ENCODE measurements around the gene DDX4. TPM values are rescaled to one million over a fixed set of nuclear protein-coding genes. Genes with fewer than 3 reads are reported as not detected.

DDX4 gene
- total RNA-seq, 1 donor from 2014 or later: not detected

- TF ChIP-seq, protein P1, sequence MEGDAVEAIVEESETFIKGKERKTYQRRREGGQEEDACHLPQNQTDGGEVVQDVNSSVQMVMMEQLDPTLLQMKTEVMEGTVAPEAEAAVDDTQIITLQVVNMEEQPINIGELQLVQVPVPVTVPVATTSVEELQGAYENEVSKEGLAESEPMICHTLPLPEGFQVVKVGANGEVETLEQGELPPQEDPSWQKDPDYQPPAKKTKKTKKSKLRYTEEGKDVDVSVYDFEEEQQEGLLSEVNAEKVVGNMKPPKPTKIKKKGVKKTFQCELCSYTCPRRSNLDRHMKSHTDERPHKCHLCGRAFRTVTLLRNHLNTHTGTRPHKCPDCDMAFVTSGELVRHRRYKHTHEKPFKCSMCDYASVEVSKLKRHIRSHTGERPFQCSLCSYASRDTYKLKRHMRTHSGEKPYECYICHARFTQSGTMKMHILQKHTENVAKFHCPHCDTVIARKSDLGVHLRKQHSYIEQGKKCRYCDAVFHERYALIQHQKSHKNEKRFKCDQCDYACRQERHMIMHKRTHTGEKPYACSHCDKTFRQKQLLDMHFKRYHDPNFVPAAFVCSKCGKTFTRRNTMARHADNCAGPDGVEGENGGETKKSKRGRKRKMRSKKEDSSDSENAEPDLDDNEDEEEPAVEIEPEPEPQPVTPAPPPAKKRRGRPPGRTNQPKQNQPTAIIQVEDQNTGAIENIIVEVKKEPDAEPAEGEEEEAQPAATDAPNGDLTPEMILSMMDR (IDR thresholded peaks at IDR 0.05; ENCODE audit: unreplicated experiment): no peak
- Mint-ChIP-seq H3K27ac (no peak overlapping the region), H3K36me3 (peaks cover 11% of the 10 kb centered on the region), H3K9me3 (no peaks in the 10 kb centered on the region), H3K4me1 (peaks cover 18% of the 10 kb centered on the region), H3K4me3 (no peak overlapping the region), H3K27me3 (ENCODE audit: low read depth) (no peaks in the 10 kb centered on the region)
- DNase-seq (ENCODE audit: low spot score in 2 of 2, unreplicated experiment in 2 of 2): no peak
Observed at GRCh38 chr5:55708732-55709131, 29.1 kb upstream of the DDX4 start.

DNA sequence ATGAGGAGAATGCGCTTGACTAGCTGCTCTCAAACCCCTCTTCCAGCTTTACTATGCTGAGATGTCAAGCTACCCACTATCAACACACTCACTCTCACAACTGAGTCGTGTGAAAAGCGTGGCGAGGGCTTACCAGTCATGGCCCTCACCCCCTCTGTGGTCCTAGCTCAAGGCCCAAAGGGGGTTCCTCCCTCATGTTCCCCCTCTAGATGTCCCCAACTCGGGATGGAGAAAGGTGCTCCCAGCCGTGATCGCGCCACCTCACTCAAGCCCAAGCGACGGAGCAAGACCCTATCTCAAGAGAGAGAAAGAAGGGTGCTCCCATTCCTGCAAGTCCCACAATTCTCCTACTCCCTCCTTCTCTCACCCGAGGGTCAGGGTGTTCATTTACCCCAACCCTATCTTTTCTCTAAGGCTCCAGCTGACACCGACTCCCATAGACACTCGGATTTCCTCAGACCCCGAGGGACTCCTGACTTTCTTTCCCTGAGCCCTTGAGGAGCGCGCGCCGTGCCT lies 26.3 kb upstream of the DDX4 start:
- Mint-ChIP-seq H3K9me3 (peaks cover 21% of the 10 kb centered on the region), H3K36me3 (peaks cover 26% of the 10 kb centered on the region), H3K27ac (peak overlapping the region; percentile 96), H3K4me1 (peaks cover 27% of the 10 kb centered on the region), H3K27me3 (ENCODE audit: low read depth) (no peaks in the 10 kb centered on the region), H3K4me3 (peak overlapping the region; percentile 98)
- TF ChIP-seq, protein P1 (IDR thresholded peaks at IDR 0.05; ENCODE audit: unreplicated experiment): no peak
- DNase-seq (ENCODE audit: low spot score in 2 of 2, unreplicated experiment in 2 of 2): no peak

DNA sequence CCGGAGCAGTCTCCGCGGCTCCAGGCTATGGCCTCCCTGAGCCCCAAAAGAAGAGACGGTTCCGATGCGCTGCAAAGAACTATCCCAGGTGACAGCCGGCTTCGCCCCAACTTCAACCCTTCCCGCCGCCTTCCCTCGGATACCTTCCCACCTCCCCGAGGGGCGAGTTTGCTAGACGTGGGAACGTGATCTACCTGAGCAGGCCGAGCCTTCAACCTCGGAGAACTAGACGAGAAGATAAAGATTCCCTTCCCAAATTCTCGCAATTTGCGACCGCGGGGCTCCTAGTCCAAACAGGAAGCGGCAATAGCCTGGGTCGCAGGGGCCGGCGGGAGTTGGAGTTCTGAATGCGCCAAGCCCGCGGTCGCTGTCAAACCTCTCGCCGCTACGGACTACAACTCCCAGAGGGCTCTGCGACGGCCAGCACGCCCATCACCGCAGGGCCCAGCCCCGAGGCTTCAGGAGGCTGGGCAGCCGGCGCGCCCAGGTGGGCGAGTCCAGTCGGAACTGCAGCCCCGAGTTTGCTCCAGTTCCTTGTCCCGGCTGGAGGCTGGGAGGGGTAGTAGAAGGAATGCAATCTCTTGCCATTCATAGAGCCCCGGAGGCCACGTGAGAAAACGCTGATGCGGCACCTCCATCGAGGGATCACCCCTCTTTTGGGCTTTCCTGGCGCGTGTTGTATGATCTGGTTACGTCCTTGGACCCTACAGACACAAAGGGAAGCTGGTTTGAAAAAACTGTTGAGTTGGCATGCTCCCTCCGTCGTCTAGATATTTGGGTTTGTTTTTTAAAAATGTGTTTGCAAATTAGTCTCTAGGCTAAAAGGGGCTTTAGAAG lies 25.6 kb upstream of the DDX4 start, which contains the start of gene SLC38A9:
Gene SLC38A9 (minus strand): TSS at position 302 of the 837 bp plus-strand sequence. CDS start 14,366 bp downstream, outside the sequence.
- peaks cover 27% of the 10 kb centered on the region for H3K9me3 Mint-ChIP-seq
- H3K36me3 Mint-ChIP-seq: peaks cover 32% of the 10 kb centered on the region
- DNase-seq (ENCODE audit: low spot score in 2 of 2, unreplicated experiment in 2 of 2): peak; percentile 86 to 93
- peak within 1 kb of the TSS; percentile 98 for H3K4me3 Mint-ChIP-seq
- TF ChIP-seq, protein P1 (IDR thresholded peaks at IDR 0.05; ENCODE audit: unreplicated experiment): no peak
- H3K4me1 Mint-ChIP-seq: peaks cover 27% of the 10 kb centered on the region
- H3K27ac Mint-ChIP-seq: peak within 1 kb of the TSS; percentile 96
- H3K27me3 Mint-ChIP-seq (ENCODE audit: low read depth): no peaks in the 10 kb centered on the region

GRCh38 chr5:55713871-55714270 lies 24.0 kb upstream of the DDX4 start:
- TF ChIP-seq, protein P1 (IDR thresholded peaks at IDR 0.05; ENCODE audit: unreplicated experiment): no peak
- Mint-ChIP-seq H3K27ac (peak overlapping the region; percentile 96), H3K27me3 (ENCODE audit: low read depth) (no peaks in the 10 kb centered on the region), H3K9me3 (peaks cover 35% of the 10 kb centered on the region), H3K36me3 (peaks cover 29% of the 10 kb centered on the region), H3K4me1 (peaks cover 27% of the 10 kb centered on the region), H3K4me3 (no peak overlapping the region)
- DNase-seq (ENCODE audit: low spot score in 2 of 2, unreplicated experiment in 2 of 2): no peak

DNA sequence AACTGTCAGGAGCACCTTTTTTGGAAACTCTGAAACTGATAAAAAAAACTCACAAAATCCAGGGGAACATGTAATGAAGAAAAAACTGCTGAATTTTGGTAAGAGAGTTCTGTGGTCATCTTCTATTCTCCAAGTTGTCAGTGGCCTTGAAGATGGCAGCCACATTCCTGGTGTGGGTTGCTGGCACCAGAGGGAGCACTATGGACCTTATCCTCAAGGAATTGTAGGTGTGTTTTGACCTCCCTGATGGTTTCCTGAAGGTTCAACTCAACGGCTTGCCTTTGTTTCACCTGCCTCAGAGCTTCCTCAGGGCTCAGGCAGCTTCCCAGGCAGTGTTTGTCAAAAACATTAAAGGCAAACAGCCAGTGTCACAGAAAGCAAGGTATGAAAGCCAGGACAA lies 23.5 kb upstream of the DDX4 start:
- H3K27ac Mint-ChIP-seq: peak overlapping the region; percentile 96

More for the DNA sequence above, 23.5 kb upstream of the DDX4 start:
- no peak overlapping the region for H3K4me3 Mint-ChIP-seq
- peaks cover 27% of the 10 kb centered on the region for H3K4me1 Mint-ChIP-seq
- no peak for DNase-seq (ENCODE audit: low spot score in 2 of 2, unreplicated experiment in 2 of 2)
- TF ChIP-seq, protein P1 (IDR thresholded peaks at IDR 0.05; ENCODE audit: unreplicated experiment): no peak
- peaks cover 39% of the 10 kb centered on the region for H3K9me3 Mint-ChIP-seq
- peaks cover 29% of the 10 kb centered on the region for H3K36me3 Mint-ChIP-seq
- no peaks in the 10 kb centered on the region for H3K27me3 Mint-ChIP-seq (ENCODE audit: low read depth)
